ENCODE measurements around the gene WDR43. TPM values are rescaled to one million over a fixed set of nuclear protein-coding genes. Genes with fewer than 3 reads are reported as not detected.

The WDR43 gene
- total and polyA plus RNA-seq, 2 experiments from 2014 or later = 101 to 140 TPM

DNA sequence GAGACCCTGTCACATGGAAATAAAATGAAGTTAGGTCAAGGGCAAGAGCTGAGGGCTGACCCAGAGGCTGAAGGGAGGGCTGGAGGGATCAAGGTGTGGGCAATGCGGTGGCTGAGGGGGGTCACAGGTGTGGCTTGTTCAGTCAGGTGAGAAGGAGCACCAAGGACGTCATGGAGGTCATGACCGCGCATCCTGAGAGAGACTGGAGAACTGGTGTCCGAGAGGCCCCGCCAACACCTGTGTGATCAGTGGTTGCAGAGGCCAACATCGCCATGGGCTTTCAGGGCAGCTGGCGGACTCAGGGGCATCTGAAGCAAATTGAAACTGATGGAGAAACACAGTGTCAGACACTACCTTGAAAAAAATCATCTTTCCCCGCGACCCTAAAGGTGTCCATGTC lies 99.6 kb downstream of the WDR43 start (continued):
- TF ChIP-seq, protein P1, sequence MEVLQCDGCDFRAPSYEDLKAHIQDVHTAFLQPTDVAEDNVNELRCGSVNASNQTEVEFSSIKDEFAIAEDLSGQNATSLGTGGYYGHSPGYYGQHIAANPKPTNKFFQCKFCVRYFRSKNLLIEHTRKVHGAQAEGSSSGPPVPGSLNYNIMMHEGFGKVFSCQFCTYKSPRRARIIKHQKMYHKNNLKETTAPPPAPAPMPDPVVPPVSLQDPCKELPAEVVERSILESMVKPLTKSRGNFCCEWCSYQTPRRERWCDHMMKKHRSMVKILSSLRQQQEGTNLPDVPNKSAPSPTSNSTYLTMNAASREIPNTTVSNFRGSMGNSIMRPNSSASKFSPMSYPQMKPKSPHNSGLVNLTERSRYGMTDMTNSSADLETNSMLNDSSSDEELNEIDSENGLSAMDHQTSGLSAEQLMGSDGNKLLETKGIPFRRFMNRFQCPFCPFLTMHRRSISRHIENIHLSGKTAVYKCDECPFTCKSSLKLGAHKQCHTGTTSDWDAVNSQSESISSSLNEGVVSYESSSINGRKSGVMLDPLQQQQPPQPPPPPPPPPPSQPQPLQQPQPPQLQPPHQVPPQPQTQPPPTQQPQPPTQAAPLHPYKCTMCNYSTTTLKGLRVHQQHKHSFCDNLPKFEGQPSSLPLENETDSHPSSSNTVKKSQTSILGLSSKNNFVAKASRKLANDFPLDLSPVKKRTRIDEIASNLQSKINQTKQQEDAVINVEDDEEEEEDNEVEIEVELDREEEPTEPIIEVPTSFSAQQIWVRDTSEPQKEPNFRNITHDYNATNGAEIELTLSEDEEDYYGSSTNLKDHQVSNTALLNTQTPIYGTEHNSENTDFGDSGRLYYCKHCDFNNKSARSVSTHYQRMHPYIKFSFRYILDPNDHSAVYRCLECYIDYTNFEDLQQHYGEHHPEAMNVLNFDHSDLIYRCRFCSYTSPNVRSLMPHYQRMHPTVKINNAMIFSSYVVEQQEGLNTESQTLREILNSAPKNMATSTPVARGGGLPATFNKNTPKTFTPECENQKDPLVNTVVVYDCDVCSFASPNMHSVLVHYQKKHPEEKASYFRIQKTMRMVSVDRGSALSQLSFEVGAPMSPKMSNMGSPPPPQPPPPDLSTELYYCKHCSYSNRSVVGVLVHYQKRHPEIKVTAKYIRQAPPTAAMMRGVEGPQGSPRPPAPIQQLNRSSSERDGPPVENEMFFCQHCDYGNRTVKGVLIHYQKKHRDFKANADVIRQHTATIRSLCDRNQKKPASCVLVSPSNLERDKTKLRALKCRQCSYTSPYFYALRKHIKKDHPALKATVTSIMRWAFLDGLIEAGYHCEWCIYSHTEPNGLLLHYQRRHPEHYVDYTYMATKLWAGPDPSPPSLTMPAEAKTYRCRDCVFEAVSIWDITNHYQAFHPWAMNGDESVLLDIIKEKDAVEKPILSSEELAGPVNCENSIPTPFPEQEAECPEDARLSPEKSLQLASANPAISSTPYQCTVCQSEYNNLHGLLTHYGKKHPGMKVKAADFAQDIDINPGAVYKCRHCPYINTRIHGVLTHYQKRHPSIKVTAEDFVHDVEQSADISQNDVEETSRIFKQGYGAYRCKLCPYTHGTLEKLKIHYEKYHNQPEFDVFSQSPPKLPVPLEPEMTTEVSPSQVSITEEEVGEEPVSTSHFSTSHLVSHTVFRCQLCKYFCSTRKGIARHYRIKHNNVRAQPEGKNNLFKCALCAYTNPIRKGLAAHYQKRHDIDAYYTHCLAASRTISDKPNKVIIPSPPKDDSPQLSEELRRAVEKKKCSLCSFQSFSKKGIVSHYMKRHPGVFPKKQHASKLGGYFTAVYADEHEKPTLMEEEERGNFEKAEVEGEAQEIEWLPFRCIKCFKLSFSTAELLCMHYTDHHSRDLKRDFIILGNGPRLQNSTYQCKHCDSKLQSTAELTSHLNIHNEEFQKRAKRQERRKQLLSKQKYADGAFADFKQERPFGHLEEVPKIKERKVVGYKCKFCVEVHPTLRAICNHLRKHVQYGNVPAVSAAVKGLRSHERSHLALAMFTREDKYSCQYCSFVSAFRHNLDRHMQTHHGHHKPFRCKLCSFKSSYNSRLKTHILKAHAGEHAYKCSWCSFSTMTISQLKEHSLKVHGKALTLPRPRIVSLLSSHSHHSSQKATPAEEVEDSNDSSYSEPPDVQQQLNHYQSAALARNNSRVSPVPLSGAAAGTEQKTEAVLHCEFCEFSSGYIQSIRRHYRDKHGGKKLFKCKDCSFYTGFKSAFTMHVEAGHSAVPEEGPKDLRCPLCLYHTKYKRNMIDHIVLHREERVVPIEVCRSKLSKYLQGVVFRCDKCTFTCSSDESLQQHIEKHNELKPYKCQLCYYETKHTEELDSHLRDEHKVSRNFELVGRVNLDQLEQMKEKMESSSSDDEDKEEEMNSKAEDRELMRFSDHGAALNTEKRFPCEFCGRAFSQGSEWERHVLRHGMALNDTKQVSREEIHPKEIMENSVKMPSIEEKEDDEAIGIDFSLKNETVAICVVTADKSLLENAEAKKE (CRISPR knock-in tag; IDR thresholded peaks at IDR 0.05) = no peak
- no peak for TF ChIP-seq POLR2AphosphoS5 (IDR thresholded peaks at IDR 0.05; ENCODE audit: low read depth)
- TF ChIP-seq, protein P2, sequence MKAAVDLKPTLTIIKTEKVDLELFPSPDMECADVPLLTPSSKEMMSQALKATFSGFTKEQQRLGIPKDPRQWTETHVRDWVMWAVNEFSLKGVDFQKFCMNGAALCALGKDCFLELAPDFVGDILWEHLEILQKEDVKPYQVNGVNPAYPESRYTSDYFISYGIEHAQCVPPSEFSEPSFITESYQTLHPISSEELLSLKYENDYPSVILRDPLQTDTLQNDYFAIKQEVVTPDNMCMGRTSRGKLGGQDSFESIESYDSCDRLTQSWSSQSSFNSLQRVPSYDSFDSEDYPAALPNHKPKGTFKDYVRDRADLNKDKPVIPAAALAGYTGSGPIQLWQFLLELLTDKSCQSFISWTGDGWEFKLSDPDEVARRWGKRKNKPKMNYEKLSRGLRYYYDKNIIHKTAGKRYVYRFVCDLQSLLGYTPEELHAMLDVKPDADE (IDR thresholded peaks at IDR 0.05) = no peak
- TF ChIP-seq NANOG (IDR thresholded peaks at IDR 0.05; ENCODE audit: borderline replicate concordance) = no peak
- TF ChIP-seq STAT1 (IDR thresholded peaks at IDR 0.05; ENCODE audit: unreplicated experiment) = no peak
- TF ChIP-seq, protein P3, sequence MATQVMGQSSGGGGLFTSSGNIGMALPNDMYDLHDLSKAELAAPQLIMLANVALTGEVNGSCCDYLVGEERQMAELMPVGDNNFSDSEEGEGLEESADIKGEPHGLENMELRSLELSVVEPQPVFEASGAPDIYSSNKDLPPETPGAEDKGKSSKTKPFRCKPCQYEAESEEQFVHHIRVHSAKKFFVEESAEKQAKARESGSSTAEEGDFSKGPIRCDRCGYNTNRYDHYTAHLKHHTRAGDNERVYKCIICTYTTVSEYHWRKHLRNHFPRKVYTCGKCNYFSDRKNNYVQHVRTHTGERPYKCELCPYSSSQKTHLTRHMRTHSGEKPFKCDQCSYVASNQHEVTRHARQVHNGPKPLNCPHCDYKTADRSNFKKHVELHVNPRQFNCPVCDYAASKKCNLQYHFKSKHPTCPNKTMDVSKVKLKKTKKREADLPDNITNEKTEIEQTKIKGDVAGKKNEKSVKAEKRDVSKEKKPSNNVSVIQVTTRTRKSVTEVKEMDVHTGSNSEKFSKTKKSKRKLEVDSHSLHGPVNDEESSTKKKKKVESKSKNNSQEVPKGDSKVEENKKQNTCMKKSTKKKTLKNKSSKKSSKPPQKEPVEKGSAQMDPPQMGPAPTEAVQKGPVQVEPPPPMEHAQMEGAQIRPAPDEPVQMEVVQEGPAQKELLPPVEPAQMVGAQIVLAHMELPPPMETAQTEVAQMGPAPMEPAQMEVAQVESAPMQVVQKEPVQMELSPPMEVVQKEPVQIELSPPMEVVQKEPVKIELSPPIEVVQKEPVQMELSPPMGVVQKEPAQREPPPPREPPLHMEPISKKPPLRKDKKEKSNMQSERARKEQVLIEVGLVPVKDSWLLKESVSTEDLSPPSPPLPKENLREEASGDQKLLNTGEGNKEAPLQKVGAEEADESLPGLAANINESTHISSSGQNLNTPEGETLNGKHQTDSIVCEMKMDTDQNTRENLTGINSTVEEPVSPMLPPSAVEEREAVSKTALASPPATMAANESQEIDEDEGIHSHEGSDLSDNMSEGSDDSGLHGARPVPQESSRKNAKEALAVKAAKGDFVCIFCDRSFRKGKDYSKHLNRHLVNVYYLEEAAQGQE (IDR thresholded peaks at IDR 0.05; ENCODE audit: unreplicated experiment) = no peak
- no peak for TF ChIP-seq ZNF114 (CRISPR knock-in tag; IDR thresholded peaks at IDR 0.05)
- TF ChIP-seq EZH2phosphoT487 (IDR thresholded peaks at IDR 0.05; ENCODE audit: unreplicated experiment) = no peak
- TF ChIP-seq JUNB (IDR thresholded peaks at IDR 0.05; ENCODE audit: unreplicated experiment) = no peak
- no peak for TF ChIP-seq EZH2 (IDR thresholded peaks at IDR 0.05; ENCODE audit: low read depth, unreplicated experiment)

Measured in GM23338 (cell line).